Activated naive CD4-positive, alpha-beta T cell treated with anti-CD3 and anti-CD28 coated beads, Interleukin-2, amount 50 U/mL, for 24 hours (primary cell): ENCODE measurements around the gene MYADML2.

Source experiments
- H3K27ac Mint-ChIP-seq: one replicate; pipeline ENCODE4 v1.8.0; 2021; ENCODE audit warnings: mild to moderate bottlenecking, mixed read lengths
- H3K27me3 Mint-ChIP-seq: one replicate; pipeline ENCODE4 v1.8.0; 2021; ENCODE audit warnings: mixed read lengths
- H3K36me3 Mint-ChIP-seq: one replicate; pipeline ENCODE4 v1.8.0; 2021; ENCODE audit warnings: mixed read lengths
- H3K4me1 Mint-ChIP-seq: one replicate; pipeline ENCODE4 v1.8.0; 2021; ENCODE audit warnings: mixed read lengths
- H3K4me3 Mint-ChIP-seq: one replicate; pipeline ENCODE4 v1.8.0; 2021; ENCODE audit warnings: mild to moderate bottlenecking, mixed read lengths
- H3K9me3 Mint-ChIP-seq: one replicate; pipeline ENCODE4 v1.8.0; 2021; ENCODE audit warnings: mixed read lengths

MYADML2 gene

DNA sequence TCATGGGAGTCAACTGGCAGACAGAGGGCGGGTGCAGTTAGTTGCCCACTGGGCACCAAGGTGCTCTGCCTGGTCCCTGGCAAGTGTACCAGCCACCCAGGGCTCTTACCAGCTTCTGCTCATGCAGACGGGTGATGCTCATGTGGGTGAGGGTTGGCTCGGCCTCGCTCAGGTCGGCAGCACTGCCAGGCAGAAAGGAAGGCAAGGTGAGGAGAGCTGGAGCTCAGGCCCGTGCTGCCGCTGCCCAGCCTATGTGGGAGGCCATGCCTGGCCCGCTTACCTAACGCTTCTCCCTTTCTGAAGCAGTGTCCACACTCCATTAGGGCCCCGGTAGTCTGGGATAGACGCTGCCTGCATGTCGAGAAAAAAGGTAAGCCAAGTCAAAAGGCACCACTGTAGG lies 31.7 kb downstream of the MYADML2 start:
- Mint-ChIP-seq H3K27ac (no peak overlapping the region), H3K4me1 (peaks cover 36% of the 10 kb centered on the region), H3K36me3 (peaks cover 7% of the 10 kb centered on the region)

DNA sequence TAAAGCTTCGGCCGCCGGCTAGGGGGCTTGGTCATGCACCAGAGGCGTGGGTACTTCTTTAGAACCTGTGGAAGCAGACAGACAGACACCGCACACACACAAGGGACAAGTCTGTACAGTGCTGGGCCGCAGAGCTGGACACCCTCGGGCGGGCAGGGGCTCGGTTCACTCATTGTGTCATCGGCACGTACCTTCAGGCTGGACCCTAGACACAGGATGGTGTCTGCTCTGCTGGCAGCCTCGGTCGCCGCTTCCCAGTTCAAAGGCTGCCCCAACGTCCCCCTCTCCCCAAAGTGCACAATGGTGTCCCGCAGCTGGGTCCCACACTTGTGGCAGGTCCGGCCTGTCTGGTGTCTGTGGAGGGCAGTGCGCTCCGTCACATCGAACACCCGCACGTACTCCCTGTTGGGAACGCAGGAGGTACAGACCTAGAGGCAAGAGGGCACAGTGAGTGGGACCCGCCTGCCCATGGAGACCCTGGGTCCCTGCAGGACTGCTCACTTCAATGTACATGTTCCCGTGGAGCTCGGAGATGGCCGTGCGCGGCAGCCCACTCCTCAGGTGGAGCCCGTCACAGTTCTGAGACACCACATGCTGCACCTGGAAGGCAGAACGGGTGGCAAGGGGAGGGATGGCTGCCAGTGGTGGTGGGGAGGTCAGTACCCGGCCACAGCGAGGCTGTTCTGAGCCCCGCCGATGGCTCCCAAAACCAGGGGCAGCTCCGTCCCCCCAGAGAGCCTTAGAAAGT lies 32.8 kb downstream of the MYADML2 start:
- Mint-ChIP-seq H3K27me3 (no peaks in the 10 kb centered on the region), H3K9me3 (no peaks in the 10 kb centered on the region), H3K27ac (no peak overlapping the region), H3K4me1 (peaks cover 35% of the 10 kb centered on the region), H3K4me3 (no peak overlapping the region), H3K36me3 (peaks cover 7% of the 10 kb centered on the region)

More for the DNA sequence above, 31.7 kb downstream of the MYADML2 start:
- Mint-ChIP-seq H3K27me3 (no peaks in the 10 kb centered on the region), H3K4me3 (no peak overlapping the region), H3K9me3 (no peaks in the 10 kb centered on the region)

DNA sequence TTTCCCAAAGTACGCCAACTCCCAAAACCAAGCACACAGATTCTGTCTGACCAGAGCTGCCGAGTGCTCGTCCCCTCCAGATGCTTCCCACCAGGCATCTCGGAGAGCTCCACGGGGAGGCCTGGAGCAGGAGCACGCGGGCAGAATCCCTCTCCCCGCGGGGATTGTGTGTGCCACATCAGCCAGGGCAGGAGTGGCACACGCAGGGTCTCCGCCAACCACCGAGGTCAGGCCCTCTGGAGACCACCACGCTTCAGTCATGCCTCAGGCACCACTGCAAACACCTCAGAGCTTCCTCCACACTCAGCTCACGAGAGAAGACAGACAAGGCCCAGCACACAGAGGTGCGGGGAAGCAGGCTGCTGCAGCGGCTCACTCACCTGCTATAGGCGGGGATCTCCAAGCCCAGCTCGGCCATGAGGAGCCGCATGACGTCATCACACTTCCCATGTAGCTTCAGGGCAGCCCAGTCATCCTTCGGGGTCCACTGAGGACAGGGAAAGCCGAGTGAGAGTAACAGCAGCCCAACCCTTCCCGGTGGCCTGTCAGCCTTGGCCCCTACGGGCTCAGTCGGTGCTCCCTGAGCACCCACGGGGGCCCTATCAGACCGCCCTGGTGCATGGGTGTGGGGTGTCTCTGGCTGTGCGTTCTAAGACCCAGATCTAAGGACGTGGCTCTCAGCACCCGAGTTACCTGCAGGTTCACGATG lies 33.5 kb downstream of the MYADML2 start:
- H3K4me3 Mint-ChIP-seq: no peak overlapping the region
- H3K4me1 Mint-ChIP-seq: peaks cover 27% of the 10 kb centered on the region
- peaks cover 7% of the 10 kb centered on the region for H3K36me3 Mint-ChIP-seq
- H3K9me3 Mint-ChIP-seq: no peaks in the 10 kb centered on the region
- no peak overlapping the region for H3K27ac Mint-ChIP-seq
- no peaks in the 10 kb centered on the region for H3K27me3 Mint-ChIP-seq

DNA sequence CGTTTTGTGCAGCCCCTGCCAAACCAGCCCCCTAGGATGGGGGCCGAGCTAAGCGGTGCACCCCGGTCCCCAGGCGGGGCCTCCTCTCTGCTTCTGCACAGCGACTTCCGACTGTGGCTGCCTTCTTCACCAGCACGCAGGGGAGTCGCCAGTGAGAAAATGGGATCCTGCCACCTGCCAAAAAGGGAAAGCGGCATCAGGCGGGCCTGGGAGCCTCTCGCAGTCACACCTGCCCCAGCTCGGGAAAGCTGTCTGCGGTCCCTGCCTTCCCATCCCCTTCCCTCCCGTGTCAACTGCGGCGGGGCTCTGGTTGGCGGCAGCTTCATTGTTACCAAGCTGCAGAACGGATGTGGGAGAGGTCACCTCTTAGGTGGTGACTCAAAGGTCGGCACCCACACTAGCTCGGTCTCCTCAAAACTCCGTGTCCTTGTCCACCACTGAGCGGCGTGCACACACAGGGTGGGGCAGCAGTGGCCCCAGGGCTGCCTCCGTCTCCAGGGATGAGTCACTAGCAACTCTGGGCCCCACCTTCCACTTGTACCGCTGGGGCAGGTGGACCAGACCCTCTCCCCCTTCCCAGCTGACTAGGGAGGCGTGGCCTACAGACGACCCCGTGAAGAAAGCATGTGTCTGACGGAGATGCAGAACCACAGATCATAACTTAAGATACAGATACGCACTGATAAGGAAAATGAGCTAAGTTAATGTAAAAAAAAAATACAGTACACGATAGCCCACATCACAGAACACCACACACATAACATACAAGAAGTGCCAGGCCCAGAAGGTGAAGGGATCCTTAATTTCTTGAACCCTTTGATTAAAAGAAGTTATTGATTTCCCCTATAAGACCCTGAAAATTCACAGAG lies 34.4 kb downstream of the MYADML2 start:
- H3K4me3 Mint-ChIP-seq: peak overlapping the region; percentile 39
- H3K27me3 Mint-ChIP-seq: no peaks in the 10 kb centered on the region
- H3K4me1 Mint-ChIP-seq: peaks cover 23% of the 10 kb centered on the region
- H3K27ac Mint-ChIP-seq: no peak overlapping the region
- no peaks in the 10 kb centered on the region for H3K9me3 Mint-ChIP-seq
- peaks cover 7% of the 10 kb centered on the region for H3K36me3 Mint-ChIP-seq

DNA sequence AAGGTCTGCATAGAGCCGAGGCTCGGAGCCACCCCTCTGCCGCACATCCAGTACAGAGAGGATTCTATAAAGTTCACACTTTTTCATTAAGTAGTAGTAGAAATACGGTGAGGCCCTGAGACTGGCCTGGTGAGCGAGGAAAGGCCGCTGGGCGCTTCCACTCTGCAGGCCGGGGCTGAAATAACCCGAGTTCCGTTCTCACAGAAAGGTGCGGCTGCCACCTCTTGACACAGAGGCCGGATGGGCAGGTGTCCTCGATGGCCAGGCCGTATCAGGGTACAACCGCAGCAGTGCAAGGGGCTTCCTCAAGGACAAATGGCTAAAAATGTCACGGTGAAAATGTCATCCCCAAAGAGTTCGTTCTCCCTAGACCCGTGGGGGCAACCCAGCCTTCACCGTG lies 35.1 kb downstream of the MYADML2 start:
- Mint-ChIP-seq H3K4me3 (peak overlapping the region; percentile 59), H3K27ac (no peak overlapping the region), H3K4me1 (peaks cover 18% of the 10 kb centered on the region), H3K36me3 (peaks cover 7% of the 10 kb centered on the region), H3K9me3 (no peaks in the 10 kb centered on the region), H3K27me3 (no peaks in the 10 kb centered on the region)

DNA sequence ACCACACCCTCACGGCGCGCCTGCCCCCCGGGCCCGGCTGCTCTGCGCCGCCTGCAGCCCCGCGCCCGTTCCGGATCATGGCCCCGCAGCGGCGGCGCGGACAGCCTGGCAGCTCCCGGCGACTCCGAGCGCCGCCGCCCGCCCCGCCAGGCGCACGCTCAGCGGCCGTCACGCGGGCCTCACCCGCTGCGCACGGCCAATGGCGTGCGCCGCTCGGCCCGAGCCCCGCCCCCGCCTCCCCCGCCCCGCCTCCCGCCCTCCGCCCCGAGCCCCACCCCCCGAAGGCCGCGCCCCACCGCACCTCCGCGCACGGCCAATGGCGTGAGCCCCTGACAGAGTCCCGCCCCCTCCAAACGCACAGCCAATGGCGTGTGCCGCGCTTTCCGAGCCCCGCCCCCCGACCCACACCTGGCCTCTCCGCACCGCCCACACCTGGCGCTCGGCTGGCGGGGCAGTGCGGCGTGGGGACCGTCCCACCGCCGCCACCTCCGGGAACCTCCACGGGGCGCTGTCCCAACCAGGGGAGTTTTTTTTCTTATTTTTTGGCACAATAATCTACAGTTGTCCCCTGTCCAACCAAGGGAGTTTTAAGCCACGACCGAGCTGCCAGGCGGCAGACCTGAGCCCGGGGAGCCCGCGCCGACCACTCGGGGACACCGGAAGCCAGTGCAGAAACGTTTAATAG lies 35.6 kb downstream of the MYADML2 start, which contains the start of gene PCYT2:
TSS of gene PCYT2 (minus strand) at position 123 of the 685 bp plus-strand sequence. CDS start at position 79, 44 bp downstream.
- H3K4me3 Mint-ChIP-seq: peak within 1 kb of the TSS; percentile 81
- peaks cover 7% of the 10 kb centered on the region for H3K36me3 Mint-ChIP-seq
- H3K27me3 Mint-ChIP-seq: no peaks in the 10 kb centered on the region
- no peaks in the 10 kb centered on the region for H3K9me3 Mint-ChIP-seq
- H3K27ac Mint-ChIP-seq: no peak within 1 kb of the TSS
- peaks cover 13% of the 10 kb centered on the region for H3K4me1 Mint-ChIP-seq

DNA sequence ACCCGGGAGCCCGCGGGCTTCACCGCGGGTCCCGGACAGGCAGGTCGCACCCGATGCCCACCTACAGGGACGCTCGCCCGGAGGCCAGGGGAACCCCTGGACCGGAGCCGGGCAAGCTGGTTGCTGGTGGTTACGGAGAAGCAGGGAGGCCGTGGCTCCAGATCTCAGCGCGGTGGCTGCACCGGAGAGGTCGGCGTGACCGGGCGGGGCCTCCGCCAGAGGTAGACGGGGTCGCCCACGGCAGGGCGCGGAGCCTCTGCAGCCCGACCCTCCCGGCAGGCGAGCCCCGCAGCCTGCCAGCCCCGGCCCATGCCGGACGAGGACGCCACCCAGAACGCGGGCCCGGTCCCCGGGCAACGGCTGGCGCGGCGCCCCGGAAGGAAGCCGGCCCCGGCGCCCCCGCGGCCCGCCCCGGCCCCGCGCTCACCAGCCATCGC lies 36.2 kb downstream of the MYADML2 start:
- H3K9me3 Mint-ChIP-seq: no peaks in the 10 kb centered on the region

DNA sequence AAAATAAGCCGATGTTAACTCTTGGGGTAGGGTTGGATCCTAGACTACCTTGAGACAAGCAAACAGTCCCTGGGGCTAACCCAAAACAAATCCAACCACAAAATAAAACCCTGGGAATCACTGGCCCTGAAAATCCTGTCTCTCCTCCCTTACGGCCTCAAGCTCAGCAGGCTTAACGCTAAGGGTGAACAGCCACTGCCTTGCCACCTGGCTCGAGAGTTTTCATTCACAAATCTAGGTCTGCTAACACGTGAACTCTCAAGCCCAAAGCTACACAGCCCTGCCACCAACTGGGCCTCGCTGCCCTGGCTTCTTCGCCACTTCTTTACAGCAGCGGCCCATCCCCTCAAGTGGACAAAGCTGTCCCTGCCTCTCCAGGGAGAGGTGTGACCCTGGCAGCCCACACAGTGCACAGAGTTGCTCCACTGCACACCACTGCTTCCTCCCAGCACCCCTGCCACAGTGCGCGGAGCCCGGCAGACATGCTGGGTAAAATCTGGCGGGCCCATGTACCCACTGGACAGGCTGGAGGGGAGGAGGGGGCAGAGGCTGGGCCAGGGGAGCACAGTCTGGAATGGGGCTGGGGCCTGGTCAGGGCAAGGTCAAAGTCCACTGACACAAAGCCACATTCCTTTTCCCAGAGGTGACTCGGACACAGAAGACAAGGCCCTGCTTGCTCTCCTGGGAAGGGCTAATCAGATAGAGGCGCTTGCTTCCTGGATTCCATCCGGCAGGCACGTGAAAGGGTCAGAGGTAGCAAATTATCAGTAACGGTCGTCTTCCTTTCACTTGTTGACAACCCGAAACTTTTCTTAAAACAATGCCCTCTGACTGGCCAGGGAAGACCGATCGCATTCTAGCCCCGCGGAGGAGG lies 36.8 kb downstream of the MYADML2 start:
- peaks cover 5% of the 10 kb centered on the region for H3K4me1 Mint-ChIP-seq
- no peak overlapping the region for H3K27ac Mint-ChIP-seq
- no peaks in the 10 kb centered on the region for H3K9me3 Mint-ChIP-seq
- peak overlapping the region; percentile 81 for H3K4me3 Mint-ChIP-seq
- H3K36me3 Mint-ChIP-seq: peaks cover 7% of the 10 kb centered on the region
- H3K27me3 Mint-ChIP-seq: no peaks in the 10 kb centered on the region

More for the DNA sequence above, 36.2 kb downstream of the MYADML2 start:
- peaks cover 8% of the 10 kb centered on the region for H3K4me1 Mint-ChIP-seq
- peak overlapping the region; percentile 81 for H3K4me3 Mint-ChIP-seq
- H3K27me3 Mint-ChIP-seq: no peaks in the 10 kb centered on the region
- H3K36me3 Mint-ChIP-seq: peaks cover 7% of the 10 kb centered on the region
- H3K27ac Mint-ChIP-seq: no peak overlapping the region

DNA sequence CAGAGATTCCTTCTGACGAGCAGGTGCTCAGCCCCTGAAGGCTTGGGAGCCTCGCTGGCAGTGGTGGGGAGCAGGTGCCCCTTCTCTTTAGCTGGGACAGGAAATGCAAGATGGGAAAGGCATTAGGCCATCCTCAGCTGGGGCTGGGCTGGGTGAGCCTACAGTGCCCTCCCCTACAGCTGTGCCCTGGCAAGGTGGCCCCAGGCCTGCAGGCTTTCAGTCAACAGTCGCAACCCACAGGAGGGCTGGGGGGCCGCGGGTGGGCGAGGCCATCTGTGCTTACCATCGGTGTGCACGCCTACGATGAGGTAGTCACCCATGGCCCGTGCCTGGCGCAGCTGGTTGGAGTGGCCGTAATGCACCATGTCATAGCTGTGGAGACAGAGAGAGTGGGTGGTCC lies 37.8 kb downstream of the MYADML2 start:
- no peaks in the 10 kb centered on the region for H3K27me3 Mint-ChIP-seq
- peaks cover 7% of the 10 kb centered on the region for H3K36me3 Mint-ChIP-seq
- H3K4me1 Mint-ChIP-seq: no peaks in the 10 kb centered on the region
- H3K4me3 Mint-ChIP-seq: no peak overlapping the region
- H3K27ac Mint-ChIP-seq: no peak overlapping the region
- no peaks in the 10 kb centered on the region for H3K9me3 Mint-ChIP-seq

DNA sequence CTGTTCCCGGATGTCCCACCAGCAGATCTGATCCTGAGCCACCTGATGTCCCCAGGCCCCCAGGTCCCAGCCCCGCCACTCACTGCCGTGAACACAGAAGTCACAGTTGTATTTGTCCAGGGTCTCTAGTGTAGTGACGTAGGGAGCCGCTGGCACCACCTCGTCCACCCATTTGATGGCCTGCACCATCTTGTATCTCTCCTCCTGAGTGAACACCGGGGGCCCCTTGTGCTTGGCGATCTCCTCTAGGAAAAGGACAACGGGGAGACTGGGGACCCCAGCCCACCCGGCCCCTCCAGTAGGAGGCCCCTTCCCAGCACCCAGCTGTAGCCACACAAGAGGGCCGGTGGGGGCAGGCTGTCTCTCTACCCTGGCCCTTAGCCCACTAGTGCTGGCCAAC lies 38.2 kb downstream of the MYADML2 start:
- Mint-ChIP-seq H3K9me3 (no peaks in the 10 kb centered on the region), H3K4me1 (no peaks in the 10 kb centered on the region), H3K36me3 (peaks cover 7% of the 10 kb centered on the region), H3K27ac (no peak overlapping the region), H3K27me3 (no peaks in the 10 kb centered on the region), H3K4me3 (no peak overlapping the region)

DNA sequence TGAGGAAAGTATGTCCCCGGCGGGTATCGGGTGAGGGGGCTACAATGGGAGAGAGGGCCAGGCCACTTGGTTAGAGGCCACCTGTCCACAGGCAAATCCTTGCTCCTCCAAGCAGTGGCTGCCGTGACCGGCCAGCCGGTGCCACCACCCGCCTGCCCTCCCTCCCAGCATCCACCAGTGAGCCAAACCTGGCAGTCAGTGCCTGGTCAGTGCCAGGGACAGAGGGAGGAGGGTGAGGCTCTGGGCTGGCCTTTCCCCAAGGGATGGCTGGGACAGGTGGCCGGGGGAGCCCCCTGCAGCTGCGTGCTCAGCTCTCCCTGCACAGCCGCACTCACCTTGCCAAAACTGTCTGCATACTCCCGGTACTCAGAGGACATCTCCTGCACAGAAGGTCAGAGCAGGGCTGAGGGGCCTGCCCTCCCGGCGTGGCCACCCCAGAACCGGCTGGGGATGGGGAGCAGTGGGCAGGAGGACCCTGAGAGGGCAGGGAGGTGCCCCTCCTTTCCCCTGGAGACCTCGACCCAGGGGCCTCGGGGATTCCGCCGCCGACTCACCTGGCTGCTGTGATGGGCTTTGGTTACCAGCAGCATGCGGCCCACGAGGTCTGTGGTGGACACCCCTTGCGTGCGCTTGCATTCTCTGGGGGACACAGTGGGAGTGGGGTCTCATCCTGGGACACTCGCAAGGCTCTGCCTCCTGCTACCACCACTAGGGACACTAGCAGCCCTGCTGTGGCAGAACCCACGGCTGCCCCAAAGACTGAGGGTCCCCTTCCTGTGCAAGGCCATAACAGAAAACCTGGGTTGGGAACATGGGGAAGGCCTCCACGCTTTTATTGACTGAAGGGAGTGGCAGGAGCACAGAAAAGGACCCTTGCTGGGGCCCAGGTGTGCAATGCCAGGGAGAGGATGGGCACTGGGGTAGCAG lies 39.6 kb downstream of the MYADML2 start:
- Mint-ChIP-seq H3K27me3 (no peaks in the 10 kb centered on the region), H3K4me3 (no peak overlapping the region), H3K27ac (no peak overlapping the region), H3K4me1 (no peaks in the 10 kb centered on the region), H3K36me3 (no peaks in the 10 kb centered on the region), H3K9me3 (no peaks in the 10 kb centered on the region)

DNA sequence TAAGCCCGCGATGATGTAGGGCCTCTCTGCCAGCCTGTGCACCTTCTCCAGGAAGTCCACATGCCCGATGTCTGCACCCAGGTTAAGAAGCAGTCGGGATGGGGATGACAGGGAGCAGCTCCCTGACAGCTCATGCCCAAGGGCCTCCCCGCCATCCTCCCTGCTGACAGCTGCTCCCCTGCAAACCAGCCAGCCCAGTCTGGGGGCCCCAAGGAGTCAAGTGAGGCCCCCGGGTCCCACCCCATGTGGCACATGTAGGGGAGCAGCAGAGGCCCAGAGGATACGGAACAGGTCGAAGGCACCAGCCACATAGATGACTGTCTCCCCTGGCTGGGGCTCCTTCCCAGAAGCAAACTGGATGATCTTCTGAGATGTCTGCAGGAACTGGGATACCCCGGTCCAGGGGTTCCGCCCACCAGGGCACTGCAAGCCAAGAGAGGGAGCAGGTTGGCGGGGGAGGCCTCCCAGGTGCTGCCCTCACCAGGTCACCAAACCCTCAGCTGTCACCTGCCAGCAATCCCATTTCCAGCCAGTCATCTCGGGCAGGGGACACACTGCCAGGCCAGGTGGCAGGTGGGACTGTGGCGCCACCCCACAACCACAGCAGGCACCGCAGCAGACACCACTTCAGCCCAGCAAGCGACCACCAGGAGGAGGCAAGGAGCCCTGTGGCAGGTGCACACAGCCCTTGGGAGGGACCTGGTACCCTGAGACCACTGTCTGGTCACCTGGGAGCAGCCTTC lies 40.4 kb downstream of the MYADML2 start:
- Mint-ChIP-seq H3K4me3 (no peak overlapping the region), H3K36me3 (no peaks in the 10 kb centered on the region), H3K27ac (no peak overlapping the region), H3K27me3 (no peaks in the 10 kb centered on the region), H3K9me3 (no peaks in the 10 kb centered on the region), H3K4me1 (no peaks in the 10 kb centered on the region)

DNA sequence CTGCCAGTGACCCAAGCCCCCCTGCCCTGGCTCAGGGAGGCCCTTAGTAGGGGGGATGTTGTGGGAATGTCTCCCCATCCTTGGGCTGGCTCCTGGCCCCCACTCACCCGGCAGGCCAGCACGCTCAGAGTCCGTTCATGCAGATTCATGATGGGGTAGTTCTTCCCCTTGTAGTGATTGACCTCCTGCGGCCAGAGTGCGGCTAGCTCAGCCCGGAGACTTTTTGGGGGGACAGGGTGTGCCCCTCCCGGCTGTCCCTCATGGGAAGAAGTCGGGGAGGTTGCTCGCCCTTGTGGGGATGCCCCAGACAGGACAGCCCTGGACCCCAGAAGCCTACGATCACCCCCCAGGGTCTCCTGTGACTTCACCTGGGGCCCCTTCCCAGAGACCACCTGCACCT lies 41.0 kb downstream of the MYADML2 start:
- Mint-ChIP-seq H3K4me1 (peaks cover 3% of the 10 kb centered on the region), H3K27ac (no peak overlapping the region), H3K4me3 (no peak overlapping the region), H3K27me3 (peaks cover 3% of the 10 kb centered on the region), H3K9me3 (no peaks in the 10 kb centered on the region), H3K36me3 (no peaks in the 10 kb centered on the region)
